Activated naive CD8-positive, alpha-beta T cell treated with anti-CD3 and anti-CD28 coated beads, Interleukin-2, amount 10 ng/mL, durations not matched to agents 7 days and 5 days (primary cell): ENCODE measurements around the gene RPS6KA5. TPM values are rescaled to one million over a fixed set of nuclear protein-coding genes. Genes with fewer than 3 reads are reported as not detected.

Experiments
- ATAC-seq: fragments of 150-1000 bp; cut with Tn5 transposase; one replicate; pipeline ENCODE4 v1.10.0; 2021; ENCODE audit warnings: low read depth, moderate library complexity
- POLR2A ChIA-PET: fragments of 350-600 bp; sonication (Branson Sonifier 250); formaldehyde crosslinking; loops from one replicate; lab custom pipeline; 2021; ENCODE audit warnings: antibody characterized with exemption; lab: Charles Lee
- DNase-seq: peaks from one replicate; pipeline ENCODE4 v3.0.0; 2021
- H3K27ac Mint-ChIP-seq: one replicate; pipeline ENCODE4 v1.8.0; 2022; ENCODE audit warnings: mild to moderate bottlenecking, mixed read lengths
- H3K27me3 Mint-ChIP-seq: one replicate; pipeline ENCODE4 v1.8.0; 2022; ENCODE audit warnings: mild to moderate bottlenecking, moderate library complexity, mixed read lengths
- H3K36me3 Mint-ChIP-seq: one replicate; pipeline ENCODE4 v1.8.0; 2021; ENCODE audit warnings: mild to moderate bottlenecking, mixed read lengths
- H3K4me1 Mint-ChIP-seq: one replicate; pipeline ENCODE4 v1.8.0; 2021; ENCODE audit warnings: mixed read lengths
- H3K4me3 Mint-ChIP-seq: one replicate; pipeline ENCODE4 v1.8.0; 2022; ENCODE audit warnings: mild to moderate bottlenecking, moderate library complexity, mixed read lengths
- H3K9me3 Mint-ChIP-seq: one replicate; pipeline ENCODE4 v1.8.0; 2021; ENCODE audit warnings: mixed read lengths
- total RNA-seq, 2 experiments: library from RNA; stranded (reverse); gene quantifications; one replicate each; pipeline ENCODE4 v1.2.3, GENCODE V29; 2021

The RPS6KA5 gene
- total RNA-seq, 2 experiments from 2014 or later, result 45.3 to 48.1 TPM

- Mint-ChIP-seq H3K4me1 (no peaks in the 10 kb centered on the region), H3K36me3 (peaks cover 14% of the 10 kb centered on the region), H3K9me3 (no peaks in the 10 kb centered on the region), H3K27ac (no peak overlapping the region), H3K4me3 (no peak overlapping the region), H3K27me3 (no peaks in the 10 kb centered on the region)
- ATAC-seq, result no peak
- POLR2A ChIA-PET, result no interaction called here
- no peak for DNase-seq
These were observed 170.0 kb downstream of the RPS6KA5 start for GRCh38 chr14:90890322-90891020.

DNA sequence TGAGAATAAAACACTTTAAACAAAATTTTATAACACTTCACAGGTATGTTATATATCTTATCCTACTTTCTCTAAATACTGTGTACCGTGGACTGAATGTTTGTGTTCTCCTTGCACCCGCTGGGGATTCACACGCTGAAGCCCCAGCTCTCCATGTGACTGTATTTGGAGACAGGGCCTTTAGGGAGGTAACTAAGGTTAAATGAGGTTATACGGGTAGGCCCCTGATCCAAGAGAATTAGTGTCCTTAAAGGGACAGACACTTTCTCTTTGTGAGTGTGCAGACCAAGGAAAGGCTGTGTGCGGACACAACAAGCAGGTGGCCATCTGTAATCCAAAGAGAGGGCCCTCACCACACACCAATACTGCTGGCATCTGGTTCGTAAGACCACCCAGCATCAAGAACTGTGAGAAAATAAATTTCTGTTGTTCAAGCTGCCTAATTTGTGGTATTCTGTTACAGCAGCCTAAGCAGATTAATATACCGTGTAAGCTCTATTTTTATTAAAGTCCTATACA lies 174.1 kb downstream of the RPS6KA5 start:
- H3K4me3 Mint-ChIP-seq, result no peak overlapping the region
- no peaks in the 10 kb centered on the region for H3K4me1 Mint-ChIP-seq
- peaks cover 10% of the 10 kb centered on the region for H3K9me3 Mint-ChIP-seq
- ATAC-seq, result no peak
- no peak overlapping the region for H3K27ac Mint-ChIP-seq
- DNase-seq, result no peak
- H3K36me3 Mint-ChIP-seq, result peaks cover 39% of the 10 kb centered on the region
- POLR2A ChIA-PET, result no interaction called here
- no peaks in the 10 kb centered on the region for H3K27me3 Mint-ChIP-seq

GRCh38 chr14:90883782-90884181 lies 176.7 kb downstream of the RPS6KA5 start:
- DNase-seq (no peak), ATAC-seq (no peak)
- Mint-ChIP-seq H3K4me3 (no peak overlapping the region), H3K27me3 (no peaks in the 10 kb centered on the region), H3K36me3 (peaks cover 52% of the 10 kb centered on the region), H3K9me3 (peaks cover 10% of the 10 kb centered on the region), H3K4me1 (no peaks in the 10 kb centered on the region), H3K27ac (no peak overlapping the region)
- POLR2A ChIA-PET, result no interaction called here

GRCh38 chr14:90883197-90883596 lies 177.2 kb downstream of the RPS6KA5 start:
- peaks cover 10% of the 10 kb centered on the region for H3K9me3 Mint-ChIP-seq
- H3K4me1 Mint-ChIP-seq, result no peaks in the 10 kb centered on the region
- H3K27me3 Mint-ChIP-seq, result no peaks in the 10 kb centered on the region
- ATAC-seq (no peak), DNase-seq (no peak)
- no peak overlapping the region for H3K4me3 Mint-ChIP-seq
- H3K36me3 Mint-ChIP-seq, result peaks cover 50% of the 10 kb centered on the region
- POLR2A ChIA-PET, result no interaction called here
- no peak overlapping the region for H3K27ac Mint-ChIP-seq

- ATAC-seq (no peak), DNase-seq (no peak)
- Mint-ChIP-seq H3K4me3 (no peak overlapping the region), H3K27ac (no peak overlapping the region), H3K4me1 (peaks cover 1% of the 10 kb centered on the region), H3K36me3 (peaks cover 67% of the 10 kb centered on the region), H3K9me3 (peaks cover 10% of the 10 kb centered on the region), H3K27me3 (no peaks in the 10 kb centered on the region)
- POLR2A ChIA-PET, result no interaction called here
These were observed 180.2 kb downstream of the RPS6KA5 start for GRCh38 chr14:90880282-90880681.

GRCh38 chr14:90874599-90874998 lies 185.8 kb downstream of the RPS6KA5 start:
- POLR2A ChIA-PET, result no interaction called here
- DNase-seq, result no peak
- peaks cover 44% of the 10 kb centered on the region for H3K36me3 Mint-ChIP-seq
- peaks cover 7% of the 10 kb centered on the region for H3K4me1 Mint-ChIP-seq
- no peak overlapping the region for H3K4me3 Mint-ChIP-seq
- no peaks in the 10 kb centered on the region for H3K27me3 Mint-ChIP-seq
- no peak for ATAC-seq
- no peaks in the 10 kb centered on the region for H3K9me3 Mint-ChIP-seq
- H3K27ac Mint-ChIP-seq, result no peak overlapping the region

DNA sequence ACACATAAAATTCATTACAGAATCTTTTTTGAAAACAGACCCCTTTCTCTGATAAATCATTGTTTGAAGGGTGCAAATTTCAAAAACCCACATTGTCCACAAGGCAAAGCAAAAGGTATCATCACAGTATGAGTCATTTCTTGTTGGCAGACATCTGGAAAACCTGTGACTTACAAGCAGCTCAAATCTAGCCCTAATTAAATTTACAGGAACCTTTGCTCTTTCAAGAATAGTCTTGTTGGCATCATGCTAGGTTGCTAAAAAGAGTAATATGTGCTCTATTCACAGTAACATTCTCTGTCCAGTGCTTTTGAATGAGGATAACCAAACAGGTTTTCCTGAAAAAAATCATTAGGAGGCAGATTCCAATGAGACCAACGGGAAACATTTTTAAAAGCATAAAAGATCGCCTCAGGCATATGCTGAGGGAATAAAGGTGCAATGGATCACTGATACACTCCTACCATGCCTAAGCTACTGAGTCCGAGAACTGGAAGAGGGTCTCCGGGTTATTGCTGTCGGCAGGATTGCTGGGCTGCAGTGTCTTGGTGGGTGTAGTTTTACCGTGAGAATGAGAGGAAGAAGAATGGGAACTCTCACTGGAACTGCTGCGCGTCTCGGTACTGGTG lies 188.7 kb downstream of the RPS6KA5 start:
- no peaks in the 10 kb centered on the region for H3K27me3 Mint-ChIP-seq

DNA sequence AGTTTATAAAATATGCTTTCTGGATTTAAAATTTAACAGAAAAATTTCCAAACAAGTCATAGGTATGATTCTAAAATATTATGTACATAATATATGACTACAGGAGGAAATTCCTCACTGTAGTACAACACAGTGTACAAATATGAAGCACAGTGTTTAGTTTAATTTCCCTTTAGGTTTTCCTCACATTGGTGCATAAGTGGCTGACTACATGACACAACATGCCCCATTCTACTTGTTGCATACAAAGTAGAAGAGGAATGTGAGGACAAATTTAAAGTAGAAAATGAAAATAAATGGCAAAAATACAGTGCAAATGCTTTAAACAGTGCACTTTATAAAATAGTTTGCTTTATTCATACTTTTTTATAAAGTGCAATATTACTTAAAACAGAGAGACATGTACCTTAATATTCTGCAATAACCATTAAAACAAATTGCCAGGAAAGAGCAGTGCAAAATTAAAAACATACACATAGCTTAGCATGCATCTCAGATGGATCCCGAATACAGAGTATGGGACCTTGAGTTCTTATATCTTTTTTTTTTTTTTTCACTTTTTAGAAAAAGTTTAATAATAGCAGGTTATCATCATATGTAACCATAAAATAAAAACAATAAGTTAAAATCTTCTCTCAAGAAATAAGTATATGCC lies 189.4 kb downstream of the RPS6KA5 start:
- ATAC-seq, result no peak
- no peaks in the 10 kb centered on the region for H3K27me3 Mint-ChIP-seq
- DNase-seq, result no peak
- H3K36me3 Mint-ChIP-seq, result peaks cover 21% of the 10 kb centered on the region
- no peak overlapping the region for H3K4me3 Mint-ChIP-seq
- peaks cover 6% of the 10 kb centered on the region for H3K4me1 Mint-ChIP-seq
- POLR2A ChIA-PET, result no interaction called here
- H3K27ac Mint-ChIP-seq, result no peak overlapping the region
- H3K9me3 Mint-ChIP-seq, result no peaks in the 10 kb centered on the region

More for the DNA sequence above, 188.7 kb downstream of the RPS6KA5 start:
- DNase-seq, result no peak
- POLR2A ChIA-PET, result no interaction called here
- no peak for ATAC-seq
- Mint-ChIP-seq H3K9me3 (no peaks in the 10 kb centered on the region), H3K4me3 (no peak overlapping the region), H3K4me1 (peaks cover 6% of the 10 kb centered on the region), H3K27ac (no peak overlapping the region), H3K36me3 (peaks cover 27% of the 10 kb centered on the region)

GRCh38 chr14:90867501-90867900 lies 192.9 kb downstream of the RPS6KA5 start:
- no peak for ATAC-seq
- H3K27ac Mint-ChIP-seq, result no peak overlapping the region
- H3K4me3 Mint-ChIP-seq, result no peak overlapping the region
- DNase-seq, result no peak
- H3K4me1 Mint-ChIP-seq, result peaks cover 6% of the 10 kb centered on the region
- POLR2A ChIA-PET, result no interaction called here
- H3K9me3 Mint-ChIP-seq, result no peaks in the 10 kb centered on the region
- H3K36me3 Mint-ChIP-seq, result peaks cover 24% of the 10 kb centered on the region
- no peaks in the 10 kb centered on the region for H3K27me3 Mint-ChIP-seq

GRCh38 chr14:90866833-90867232 lies 193.6 kb downstream of the RPS6KA5 start:
- H3K4me1 Mint-ChIP-seq, result peaks cover 3% of the 10 kb centered on the region
- POLR2A ChIA-PET, result no interaction called here
- no peak overlapping the region for H3K27ac Mint-ChIP-seq
- no peak for DNase-seq
- H3K27me3 Mint-ChIP-seq, result no peaks in the 10 kb centered on the region
- peaks cover 27% of the 10 kb centered on the region for H3K36me3 Mint-ChIP-seq
- no peak for ATAC-seq
- no peak overlapping the region for H3K4me3 Mint-ChIP-seq
- H3K9me3 Mint-ChIP-seq, result no peaks in the 10 kb centered on the region

DNA sequence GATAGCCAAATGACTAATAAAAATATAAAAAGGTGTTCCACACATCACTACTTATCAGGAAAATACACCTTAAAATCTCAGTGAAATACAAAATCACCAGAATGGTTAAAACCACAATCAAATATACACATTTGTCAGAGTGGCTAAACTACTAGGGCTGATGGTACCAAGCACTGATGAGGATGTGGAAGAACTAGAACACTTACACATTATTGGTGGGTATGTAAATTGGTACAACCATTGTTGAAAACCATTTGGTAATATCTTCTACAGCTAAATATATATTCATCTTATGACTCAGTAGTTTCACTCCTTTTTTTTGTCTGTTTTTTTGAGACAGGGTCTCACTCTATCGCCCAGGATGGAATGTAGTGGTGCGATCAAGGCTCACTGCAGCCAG lies 195.7 kb downstream of the RPS6KA5 start:
- POLR2A ChIA-PET, result no interaction called here
- no peaks in the 10 kb centered on the region for H3K9me3 Mint-ChIP-seq
- no peak overlapping the region for H3K4me3 Mint-ChIP-seq
- ATAC-seq (no peak), DNase-seq (no peak)
- no peaks in the 10 kb centered on the region for H3K27me3 Mint-ChIP-seq
- peaks cover 24% of the 10 kb centered on the region for H3K36me3 Mint-ChIP-seq
- no peaks in the 10 kb centered on the region for H3K4me1 Mint-ChIP-seq
- H3K27ac Mint-ChIP-seq, result no peak overlapping the region

DNA sequence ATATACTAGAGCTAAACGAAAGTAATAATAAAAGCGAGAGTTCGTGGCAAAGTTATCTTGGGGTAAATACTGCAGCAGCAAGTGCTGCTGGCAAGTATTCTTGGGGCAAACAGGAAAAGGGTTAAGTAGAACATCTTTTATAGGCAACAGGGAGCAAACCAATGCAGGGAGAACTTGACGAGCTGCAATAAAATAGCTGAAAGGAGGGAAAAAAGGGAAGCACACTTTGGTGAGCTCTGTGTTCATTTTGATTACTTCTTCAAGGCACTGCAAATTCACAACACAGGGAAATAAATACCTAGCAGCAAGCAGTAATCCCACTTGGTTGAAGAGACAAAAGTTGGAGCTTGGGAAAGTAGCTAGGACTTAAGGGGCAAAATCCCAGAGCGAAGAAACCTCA lies 201.9 kb downstream of the RPS6KA5 start:
- Mint-ChIP-seq H3K27me3 (no peaks in the 10 kb centered on the region), H3K4me1 (no peaks in the 10 kb centered on the region), H3K4me3 (no peak overlapping the region), H3K27ac (no peak overlapping the region), H3K9me3 (no peaks in the 10 kb centered on the region), H3K36me3 (peaks cover 13% of the 10 kb centered on the region)
- POLR2A ChIA-PET, result interaction anchor here (0.6 kb wide), 1 partner anchor 57 kb away, joined by 4 read pairs; no protein-coding TSS in a partner anchor
- DNase-seq, result no peak
- ATAC-seq, result no peak

GRCh38 chr14:90857866-90858265 lies 202.6 kb downstream of the RPS6KA5 start:
- Mint-ChIP-seq H3K27ac (no peak overlapping the region), H3K36me3 (peaks cover 13% of the 10 kb centered on the region), H3K4me1 (no peaks in the 10 kb centered on the region), H3K27me3 (no peaks in the 10 kb centered on the region), H3K9me3 (no peaks in the 10 kb centered on the region), H3K4me3 (no peak overlapping the region)
- DNase-seq (no peak), ATAC-seq (no peak)
- POLR2A ChIA-PET, result interaction anchor here (0.6 kb wide), 1 partner anchor 57 kb away, joined by 4 read pairs; no protein-coding TSS in a partner anchor
